Measurements from ENCODE around the gene GKAP1.

GRCh38 chr9:83715794-83716193 is 101.8 kb downstream of the GKAP1 start:
- TF ChIP-seq, protein P1, sequence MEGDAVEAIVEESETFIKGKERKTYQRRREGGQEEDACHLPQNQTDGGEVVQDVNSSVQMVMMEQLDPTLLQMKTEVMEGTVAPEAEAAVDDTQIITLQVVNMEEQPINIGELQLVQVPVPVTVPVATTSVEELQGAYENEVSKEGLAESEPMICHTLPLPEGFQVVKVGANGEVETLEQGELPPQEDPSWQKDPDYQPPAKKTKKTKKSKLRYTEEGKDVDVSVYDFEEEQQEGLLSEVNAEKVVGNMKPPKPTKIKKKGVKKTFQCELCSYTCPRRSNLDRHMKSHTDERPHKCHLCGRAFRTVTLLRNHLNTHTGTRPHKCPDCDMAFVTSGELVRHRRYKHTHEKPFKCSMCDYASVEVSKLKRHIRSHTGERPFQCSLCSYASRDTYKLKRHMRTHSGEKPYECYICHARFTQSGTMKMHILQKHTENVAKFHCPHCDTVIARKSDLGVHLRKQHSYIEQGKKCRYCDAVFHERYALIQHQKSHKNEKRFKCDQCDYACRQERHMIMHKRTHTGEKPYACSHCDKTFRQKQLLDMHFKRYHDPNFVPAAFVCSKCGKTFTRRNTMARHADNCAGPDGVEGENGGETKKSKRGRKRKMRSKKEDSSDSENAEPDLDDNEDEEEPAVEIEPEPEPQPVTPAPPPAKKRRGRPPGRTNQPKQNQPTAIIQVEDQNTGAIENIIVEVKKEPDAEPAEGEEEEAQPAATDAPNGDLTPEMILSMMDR (conservative IDR thresholded peaks at IDR 0.05), result no peak
- TF ChIP-seq ZFX (IDR thresholded peaks at IDR 0.05), result no peak

All from C4-2B (cell line).